HK-2 (cell line): Measurements from ENCODE around the gene CCSER1.
"Not testable (repeated sequence)": the region's sequence is repeated elsewhere in the genome, so short reads cannot be mapped to it uniquely, and the experiment has no call there.

Experiments used
- DNase-seq: peaks from one replicate; pipeline ENCODE4 v3.0.0-alpha.2; 2018; ENCODE audit not compliant: unreplicated experiment

The CCSER1 gene

DNA sequence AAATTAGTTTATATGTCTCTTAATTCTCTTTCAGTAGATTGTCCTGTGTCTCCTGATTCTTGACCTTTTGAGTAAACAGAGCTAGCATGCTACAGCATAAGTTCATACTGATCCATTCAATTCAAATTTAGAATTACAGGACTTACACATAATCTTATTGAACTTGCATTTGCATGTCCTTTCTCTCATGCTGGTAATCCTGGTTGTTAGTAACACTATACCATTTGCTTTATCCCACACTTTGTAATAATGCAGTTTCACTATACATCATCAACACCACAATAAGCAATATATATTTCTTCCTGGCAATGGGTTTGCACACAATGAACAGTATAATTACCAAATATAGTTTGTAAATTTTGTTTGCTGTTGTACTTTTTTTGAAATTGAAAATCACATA lies 1239.4 kb downstream of the CCSER1 start:
- DNase-seq, result no peak

DNA sequence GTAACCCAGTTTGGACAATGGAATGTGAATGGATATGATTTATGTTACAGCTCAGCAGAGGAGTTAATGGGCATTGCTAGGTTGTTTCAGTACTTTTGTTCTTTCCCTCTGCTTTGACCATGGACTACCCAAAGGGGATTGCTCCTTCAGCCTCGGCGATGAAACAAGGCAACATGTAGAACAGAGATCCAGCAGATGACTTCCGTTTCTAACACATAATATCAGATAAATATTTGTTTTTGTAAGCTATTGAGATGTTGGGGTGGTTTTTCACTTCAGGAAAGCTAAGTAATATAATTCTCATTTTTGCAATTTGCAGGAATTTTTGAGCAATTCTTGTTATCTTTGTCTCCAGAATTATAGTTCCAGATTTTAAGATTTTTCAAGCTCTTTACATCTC lies 1241.9 kb downstream of the CCSER1 start:
- no peak for DNase-seq

DNA sequence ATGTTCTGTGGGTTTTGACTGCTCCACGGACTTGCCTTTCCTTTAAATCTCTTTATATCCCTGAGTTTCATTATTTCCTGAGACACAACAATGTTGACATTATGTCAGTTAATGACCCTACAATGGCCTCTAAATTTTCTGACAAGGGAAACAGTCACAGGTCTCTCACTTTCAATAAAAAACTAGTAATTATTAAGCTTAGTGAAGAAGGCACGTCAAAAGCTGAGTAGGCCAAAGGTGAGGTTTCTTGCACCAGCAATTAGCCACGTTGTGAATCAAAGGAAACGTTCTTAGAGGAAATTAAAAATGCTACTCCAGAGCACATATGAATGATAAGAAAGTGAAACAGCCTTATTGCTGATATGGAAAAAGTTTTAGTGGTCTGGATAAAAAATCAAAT lies 1246.4 kb downstream of the CCSER1 start:
- no peak for DNase-seq

DNA sequence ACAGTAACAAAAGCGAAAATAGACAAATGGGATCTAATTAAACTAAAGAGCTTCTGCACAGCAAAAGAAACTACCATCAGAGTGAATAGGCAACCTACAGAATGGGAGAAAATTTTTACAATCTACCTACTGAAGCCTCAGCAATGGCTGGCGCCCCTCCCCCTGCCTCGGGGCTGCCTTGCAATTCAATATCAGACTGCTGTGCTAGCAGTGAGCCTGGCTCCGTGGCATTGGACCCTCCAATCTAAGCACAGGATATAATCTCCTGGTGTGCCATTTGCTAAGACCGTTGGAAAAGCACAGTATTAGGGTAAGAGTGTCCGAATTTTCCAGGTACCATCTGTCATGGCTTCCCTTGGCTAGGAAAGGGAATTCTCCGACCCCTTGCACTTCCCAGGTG lies 1278.2 kb downstream of the CCSER1 start:
- DNase-seq, result not testable (repeated sequence)

DNA sequence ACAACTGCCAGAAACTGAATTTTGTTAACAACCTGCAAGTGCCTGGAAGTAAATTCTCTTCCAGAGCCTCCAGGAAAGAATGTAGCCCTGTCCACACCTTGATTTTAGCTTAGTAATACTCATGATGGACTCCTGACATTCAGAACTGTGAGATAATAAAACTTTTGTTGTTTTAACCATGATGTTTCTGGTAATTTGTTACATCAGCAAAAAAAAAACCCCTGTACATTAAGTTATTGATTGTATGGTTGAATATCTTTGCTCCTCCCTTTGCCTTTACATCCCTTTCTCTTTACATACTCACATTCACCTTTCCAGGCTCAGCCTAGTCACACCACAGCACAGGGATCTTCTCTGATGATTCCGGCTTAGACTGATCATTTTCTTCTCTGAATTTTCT lies 1294.8 kb downstream of the CCSER1 start:
- DNase-seq, result no peak

DNA sequence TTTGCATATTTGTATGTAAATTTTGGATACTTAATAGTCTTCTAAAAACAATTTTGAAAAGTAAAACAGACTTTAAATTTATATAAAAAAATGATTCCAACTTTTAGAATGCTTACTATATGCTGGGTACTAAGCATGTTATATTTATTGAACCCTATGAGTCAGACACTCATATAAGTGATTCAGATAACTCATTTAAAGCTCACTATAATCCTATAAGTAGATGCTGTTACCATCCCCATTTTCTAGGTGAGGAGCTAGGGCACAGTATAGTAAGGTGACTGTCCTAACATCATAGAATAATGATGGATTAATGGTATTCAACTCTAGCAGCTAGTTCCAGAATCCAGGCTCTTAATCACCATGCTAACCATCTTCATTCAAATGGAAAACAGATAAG lies 1299.5 kb downstream of the CCSER1 start:
- DNase-seq, result no peak

DNA sequence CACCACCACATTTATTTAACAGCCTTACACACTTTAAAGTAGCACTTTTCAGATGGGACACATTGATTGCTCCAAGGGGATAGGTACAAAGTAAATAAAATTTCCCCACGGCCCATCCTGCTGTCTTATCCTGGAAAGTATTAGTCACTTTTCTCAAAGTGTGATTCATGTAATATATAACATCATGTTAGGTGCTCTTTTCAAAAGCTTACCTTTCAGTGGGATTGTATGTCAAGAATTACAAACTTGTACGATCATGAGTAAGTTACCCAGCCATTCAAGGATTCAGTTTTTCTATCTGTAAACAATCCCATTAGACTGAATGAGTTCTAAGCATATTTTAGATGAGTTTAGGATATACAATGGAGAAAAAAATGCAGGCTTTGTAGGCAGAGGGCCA lies 1300.0 kb downstream of the CCSER1 start:
- no peak for DNase-seq

DNA sequence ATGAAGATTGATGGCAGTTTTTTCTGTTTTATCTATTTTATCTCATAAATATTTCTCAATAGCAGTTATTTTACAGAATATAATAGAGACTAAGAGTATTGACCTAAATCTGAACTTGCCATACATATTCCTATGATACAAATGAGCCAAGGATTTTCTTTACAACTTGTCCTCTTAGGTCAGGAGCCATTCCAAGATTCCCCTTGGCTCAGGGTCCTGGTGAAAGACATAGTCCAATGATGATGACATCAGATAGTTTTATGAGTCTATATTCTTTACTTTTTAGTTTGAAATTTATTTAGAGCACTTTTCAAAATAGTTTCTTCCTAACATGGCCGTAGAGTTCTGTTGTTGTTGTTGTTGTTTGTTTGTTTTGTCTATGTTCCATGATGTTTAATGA lies 1307.4 kb downstream of the CCSER1 start:
- DNase-seq, result no peak

DNA sequence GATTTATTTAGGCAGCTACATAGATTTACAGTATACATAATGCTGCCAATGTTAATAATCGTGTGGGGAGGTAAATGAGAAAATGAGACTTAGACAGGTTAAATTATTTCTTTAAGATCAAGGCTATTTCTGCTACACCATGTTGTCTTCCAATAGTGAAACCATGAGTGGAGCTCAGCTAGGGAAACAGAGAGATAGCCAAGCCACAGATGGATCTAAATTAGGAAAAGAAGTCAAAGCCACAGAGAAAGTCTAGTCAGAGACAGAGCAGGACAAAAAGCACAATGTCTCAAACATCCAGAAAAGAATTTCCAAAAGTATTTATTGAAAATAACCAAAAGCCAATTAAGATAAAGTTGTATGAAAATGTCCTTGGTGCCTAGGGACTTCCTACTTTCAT lies 1309.4 kb downstream of the CCSER1 start:
- no peak for DNase-seq

DNA sequence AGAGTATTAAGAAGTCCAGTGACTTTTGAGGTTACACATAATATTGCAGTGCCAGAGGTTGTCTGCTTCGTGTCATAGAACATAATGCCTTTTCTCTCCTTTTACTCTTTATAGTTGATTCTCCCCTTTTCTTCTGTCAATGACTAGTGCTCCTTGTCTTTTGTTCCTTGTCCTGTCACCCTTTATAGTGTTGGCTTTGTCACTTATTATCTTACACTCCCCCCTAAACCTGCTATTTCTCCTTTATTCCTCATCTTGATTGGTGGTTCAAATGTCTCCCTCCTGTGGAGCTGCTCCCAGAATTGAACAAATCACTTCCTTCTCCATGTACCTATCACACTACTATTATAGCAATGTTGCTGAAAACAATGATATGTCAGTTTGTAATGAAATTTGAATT lies 1320.0 kb downstream of the CCSER1 start:
- no peak for DNase-seq

DNA sequence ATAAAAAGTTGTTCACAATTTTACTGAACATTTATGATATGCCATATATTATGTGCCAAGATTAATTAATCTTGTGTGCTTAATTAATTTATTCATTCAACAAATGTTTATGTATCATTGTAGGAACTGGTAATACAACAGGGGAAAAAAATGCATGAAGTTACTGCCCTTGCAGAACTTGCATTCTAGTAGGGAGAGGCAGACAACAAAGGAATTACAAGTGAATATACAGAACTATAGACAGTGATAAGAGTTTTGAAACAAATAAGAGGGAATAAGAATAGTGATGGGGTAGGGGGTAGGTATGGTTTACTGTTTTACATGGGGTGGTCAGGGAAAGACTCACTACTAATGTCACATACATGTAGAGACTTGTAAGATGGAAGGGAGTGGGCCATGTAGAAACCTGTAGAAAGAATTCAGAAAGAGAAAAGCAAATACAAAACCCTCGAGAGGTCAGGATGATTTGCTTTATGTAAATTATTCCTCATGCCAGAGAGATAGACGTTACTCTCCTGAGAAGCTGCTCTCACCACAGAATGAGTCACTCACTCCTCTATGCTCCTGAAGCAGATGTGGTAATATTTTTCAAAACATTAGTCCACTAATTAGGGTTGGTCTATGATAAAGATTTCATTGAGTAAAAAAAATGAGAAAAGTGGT lies 1321.6 kb downstream of the CCSER1 start:
- peak; percentile 2 for DNase-seq

DNA sequence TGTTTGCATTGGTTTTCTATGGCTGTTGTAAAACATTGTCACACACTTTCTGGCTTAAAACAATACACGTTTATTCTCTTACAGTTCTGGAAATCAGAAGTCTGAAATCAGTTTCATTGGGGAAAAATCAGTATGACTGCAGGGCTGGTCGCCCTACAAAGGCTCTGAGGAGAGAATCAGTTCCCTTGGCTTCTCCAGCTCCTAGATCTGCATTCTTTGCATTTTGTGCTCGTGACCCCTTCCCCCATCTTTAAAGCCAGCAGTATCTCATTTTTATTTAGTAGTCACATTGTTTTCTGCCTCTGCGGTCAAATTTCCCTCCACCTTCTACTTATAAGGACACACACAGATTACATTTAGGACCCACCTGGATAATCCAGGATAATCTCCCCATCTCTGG lies 1326.9 kb downstream of the CCSER1 start:
- DNase-seq, result no peak

DNA sequence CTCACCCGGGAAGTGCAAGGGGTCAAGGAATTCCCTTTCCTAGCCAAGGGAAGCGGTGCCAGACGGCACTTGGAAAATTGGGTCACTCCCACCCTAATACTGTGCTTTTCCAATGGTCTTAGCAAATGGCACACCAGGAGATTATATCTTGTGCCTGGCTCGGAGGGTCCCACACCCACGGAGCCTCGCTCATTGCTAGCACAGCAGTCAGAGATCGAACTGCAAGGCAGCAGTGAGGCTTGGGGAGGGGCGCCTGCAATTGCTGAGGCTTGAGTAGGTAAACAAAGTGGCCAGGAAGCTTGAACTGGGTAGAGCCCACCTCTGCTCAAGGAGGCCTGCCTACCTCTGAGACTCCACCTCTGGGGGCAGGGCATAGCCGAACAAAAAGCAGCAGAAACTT lies 1335.4 kb downstream of the CCSER1 start:
- not testable (repeated sequence) for DNase-seq

DNA sequence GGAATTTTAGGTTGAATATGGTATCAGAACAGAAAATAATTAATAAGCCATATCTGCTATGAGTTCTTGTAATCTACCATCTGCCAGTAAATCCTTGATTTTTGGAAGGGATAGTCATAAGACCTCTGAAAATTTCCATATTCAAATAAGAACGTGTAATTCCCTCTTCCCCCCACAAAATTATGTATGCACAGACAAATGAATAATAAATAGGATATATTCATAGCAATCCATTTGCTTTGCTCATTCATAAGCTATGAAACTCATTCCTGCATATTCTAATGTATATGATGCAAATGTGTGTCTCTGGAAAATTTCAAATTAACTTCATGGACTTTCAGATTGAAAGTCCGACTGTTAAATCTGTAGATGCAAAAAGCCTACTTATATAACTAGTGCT lies 1343.5 kb downstream of the CCSER1 start:
- no peak for DNase-seq

DNA sequence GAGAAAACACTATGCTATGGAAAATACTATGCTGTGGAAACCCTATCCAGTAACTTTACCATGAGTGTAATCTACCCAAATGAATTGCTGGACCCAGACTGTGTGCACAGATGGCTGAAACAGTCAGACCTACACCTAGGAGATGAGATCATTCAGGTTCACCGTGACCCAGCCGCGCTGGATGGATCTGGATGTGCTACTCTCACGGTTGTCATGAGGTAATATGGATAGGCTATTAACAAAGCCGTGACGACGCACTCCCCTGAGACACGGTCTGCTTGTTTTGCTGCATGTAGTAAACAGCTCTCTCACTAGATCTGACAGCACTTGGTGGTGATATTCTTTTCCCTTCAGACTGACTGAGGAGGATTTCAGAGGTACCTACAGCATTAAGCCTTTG lies 1344.1 kb downstream of the CCSER1 start:
- no peak for DNase-seq

DNA sequence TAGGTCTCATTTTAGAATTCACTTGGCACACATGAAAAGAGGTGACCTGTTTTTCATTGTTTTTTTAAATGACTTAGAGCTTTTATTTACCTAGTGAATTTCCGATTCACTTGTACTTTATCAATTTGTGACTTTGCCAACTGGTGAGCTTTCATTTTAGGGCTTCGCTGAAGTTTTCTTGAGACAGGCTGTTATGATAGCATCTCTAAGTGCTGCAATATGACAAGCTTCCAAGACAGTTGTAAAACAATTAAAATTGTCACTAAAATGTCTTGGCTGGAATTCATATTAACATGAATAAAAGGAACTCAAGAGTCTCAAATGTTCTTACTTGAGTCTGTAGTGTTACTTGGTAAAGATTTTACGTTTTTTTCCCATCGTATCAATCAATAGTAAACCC lies 1344.9 kb downstream of the CCSER1 start:
- no peak for DNase-seq

DNA sequence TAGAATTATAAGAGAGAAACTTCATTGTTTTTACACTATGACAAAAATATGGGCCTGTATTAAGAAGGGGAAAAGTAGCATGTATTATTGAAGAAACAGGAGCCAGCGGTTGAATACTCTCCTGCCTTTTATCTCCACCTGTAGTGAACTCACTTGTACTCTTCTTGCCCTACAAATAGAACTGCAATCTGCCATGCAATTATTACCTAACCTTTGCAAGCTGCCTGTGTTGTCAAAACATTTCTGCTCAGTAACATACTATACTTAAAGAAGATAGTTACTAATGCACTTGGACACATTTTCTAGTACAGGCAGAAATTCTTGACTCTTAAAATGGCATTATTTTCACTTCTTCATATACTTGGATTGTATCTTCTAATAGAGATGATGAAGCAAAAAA lies 1358.2 kb downstream of the CCSER1 start:
- no peak for DNase-seq

DNA sequence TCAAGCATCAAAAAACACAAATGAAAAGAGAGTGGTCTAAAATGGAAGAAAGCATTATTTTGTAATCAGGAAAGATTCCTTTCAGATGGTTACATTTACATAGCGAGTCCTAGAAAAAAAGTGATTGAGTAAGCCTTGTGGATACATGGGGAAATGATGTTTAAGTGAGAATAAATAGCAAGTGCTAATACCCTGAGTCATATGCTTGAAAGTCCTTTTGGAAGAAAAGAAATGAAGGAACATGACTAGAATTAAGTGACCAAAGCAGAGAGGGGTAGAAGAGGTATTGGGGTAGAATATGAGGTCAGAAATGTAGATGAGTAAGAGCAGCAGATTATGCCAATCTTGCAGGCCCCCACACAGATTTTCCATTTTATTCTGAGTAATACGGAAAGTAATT lies 1361.8 kb downstream of the CCSER1 start:
- DNase-seq, result no peak

DNA sequence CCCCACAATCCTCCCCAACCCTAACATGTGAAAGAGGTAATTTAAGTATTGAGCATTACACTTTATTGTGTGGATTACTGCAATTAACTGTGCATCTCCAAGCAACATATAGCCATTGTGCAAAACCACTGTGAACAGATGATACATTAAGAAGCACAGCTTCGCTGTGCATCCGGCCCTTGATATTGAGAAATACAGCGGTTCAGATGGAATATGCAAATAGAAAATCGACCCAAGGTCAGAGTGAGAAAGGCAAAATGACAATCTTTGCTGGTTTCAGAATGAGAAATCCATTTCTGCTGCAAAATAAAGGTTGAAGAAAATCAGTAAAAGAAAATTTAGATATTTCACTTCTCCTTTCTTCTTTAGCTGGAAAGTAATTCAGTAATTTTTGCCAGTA lies 1370.7 kb downstream of the CCSER1 start:
- no peak for DNase-seq

DNA sequence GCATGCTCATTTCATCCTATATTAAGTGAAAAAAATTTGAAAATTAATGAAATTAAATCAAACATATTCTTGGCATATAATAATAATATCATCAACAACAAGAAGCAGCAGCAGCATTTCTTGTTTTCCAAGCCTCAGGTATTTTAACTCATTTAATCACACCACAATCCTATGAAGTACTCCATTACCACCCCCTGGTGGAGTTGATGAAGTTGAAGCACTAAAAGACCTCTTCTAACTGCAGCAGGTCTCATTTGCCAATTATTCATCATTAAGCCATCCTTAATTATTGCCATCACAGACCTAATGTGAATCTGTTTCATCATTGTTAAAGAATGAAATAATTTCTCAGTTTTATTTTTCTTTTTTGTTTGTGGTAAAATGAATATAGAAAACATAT lies 1375.2 kb downstream of the CCSER1 start:
- DNase-seq, result no peak

DNA sequence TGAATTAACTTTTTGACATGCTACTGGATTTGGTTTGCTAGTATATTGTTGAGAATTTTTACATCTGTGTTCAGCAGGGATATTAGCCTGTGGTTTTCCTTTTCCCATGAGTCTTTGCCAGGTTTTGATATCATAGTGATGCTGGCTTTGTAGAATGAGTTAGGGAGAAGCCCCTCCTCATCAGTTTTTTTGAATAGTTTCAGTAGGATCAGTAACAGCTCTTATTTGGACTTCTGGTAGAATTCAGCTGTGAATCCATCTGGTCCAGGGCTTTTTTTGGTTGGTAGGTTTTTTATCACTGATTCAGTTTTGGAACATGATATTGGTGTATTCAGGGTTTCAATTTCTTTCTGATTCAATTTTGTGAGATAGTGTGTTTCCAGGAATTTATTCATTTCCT lies 1386.1 kb downstream of the CCSER1 start:
- no peak for DNase-seq

DNA sequence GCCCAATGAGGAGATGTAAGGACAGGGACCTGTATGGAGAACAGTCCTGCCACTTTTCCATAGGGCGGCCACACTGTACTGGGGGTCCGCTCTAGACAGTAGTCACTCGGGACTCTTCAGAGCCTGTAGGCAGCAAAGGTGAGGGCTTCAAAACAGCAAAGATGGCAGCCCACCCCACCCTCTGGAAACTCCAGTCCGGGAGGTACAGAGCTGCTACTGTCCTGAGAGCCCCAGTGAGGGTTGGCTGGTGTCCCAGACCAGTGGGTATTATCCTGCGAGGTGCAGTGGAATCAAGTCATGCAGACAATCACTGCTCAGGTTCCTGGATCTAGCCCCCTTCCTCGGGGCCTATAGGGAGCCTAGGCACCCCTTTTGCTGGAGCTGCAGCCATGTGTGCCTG lies 1392.0 kb downstream of the CCSER1 start:
- DNase-seq, result no peak

DNA sequence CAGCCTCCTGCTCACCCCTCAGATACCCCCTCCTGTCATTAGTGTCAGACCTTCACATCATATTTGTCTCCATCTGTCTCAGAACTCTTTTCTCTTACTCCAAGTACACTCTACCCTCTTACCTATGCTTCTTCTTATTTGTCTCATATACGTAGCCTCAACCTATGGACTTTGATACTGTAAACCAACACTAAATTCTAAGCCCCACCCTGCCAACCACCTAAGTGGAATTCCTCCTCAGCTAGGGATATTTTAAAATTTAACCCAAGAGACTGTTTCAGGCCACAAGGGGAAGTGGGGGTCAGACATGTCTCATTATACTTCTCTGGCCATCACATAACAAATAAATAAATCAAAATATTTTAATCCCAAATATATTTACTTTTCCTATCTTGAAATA lies 1398.4 kb downstream of the CCSER1 start:
- DNase-seq, result no peak

DNA sequence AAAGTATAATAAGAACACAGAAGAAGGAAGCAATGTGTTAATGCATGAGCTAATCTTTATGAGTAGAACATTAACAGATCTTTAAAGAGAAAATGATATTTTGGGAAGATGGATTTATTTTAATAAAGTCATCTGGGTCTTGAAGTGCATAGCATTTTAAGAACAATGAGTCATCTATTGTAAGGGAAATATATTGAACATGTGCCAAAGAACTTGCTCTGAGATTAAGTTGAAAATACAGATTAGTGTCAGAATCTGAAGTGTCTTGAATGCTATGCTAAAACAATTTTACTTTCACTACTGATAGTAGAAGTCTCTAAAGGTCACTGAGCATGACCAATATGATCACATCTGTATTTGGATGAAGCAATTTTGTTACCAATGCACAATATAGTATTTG lies 1399.9 kb downstream of the CCSER1 start:
- DNase-seq, result no peak

DNA sequence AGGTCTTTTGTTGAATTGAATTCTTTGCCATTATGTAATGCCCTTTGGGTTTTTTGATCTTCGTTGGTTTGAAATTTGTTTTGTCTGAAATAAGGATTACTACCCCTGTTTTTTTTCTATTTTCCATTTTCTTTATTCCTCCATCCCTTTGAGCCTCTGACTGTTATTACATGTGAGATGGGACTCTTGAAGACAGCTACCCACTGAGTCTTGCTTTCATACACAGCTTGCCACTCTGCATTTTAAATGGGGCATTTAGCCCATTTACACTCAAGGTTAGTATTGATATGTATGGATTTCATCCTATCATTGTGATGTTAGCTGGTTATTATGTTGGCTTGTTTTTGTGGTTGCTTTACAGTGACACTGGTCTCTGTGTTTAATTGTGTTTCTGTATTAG lies 1440.4 kb downstream of the CCSER1 start:
- DNase-seq, result no peak
